CD4-positive, CD25-positive, alpha-beta regulatory T cell (primary cell): ENCODE results near the gene TMEM200B. TPM values are rescaled to one million over a fixed set of nuclear protein-coding genes. Genes with fewer than 3 reads are reported as not detected.
"Not testable (repeated sequence)": the region's sequence is repeated elsewhere in the genome, so short reads cannot be mapped to it uniquely, and the experiment has no call there.

Experiments
- ATAC-seq, 2 donors: fragments of 150-1000 bp; cut with Tn5 transposase; one replicate each; pipeline ENCODE4 v1.10.0; 2021; ENCODE audit warnings: low read depth in 2 of 2, moderate number of reproducible peaks in 2 of 2, moderate library complexity in 1 of 2
- DNase-seq, 3 donors: peaks; one replicate each; pipeline versions ENCODE4 v3.0.0 to v3.0.0-alpha.2; 2012 to 2022; ENCODE audit warnings: mixed read lengths in 1 of 3
- H3K27ac ChIP-seq: one replicate; pipeline ENCODE4 v1.7.0; 2013; ENCODE audit warnings: mild to moderate bottlenecking, low read length; ENCODE audit not compliant: insufficient read depth, poor library complexity, severe bottlenecking
- H3K27me3 ChIP-seq: one replicate; pipeline ENCODE4 v1.7.0; 2013; ENCODE audit warnings: low read length; ENCODE audit not compliant: control insufficient read depth, insufficient read depth
- H3K36me3 ChIP-seq: one replicate; pipeline ENCODE4 v1.7.0; 2013; ENCODE audit warnings: mild to moderate bottlenecking, low read length, moderate library complexity; ENCODE audit not compliant: control insufficient read depth, insufficient read depth
- H3K4me1 ChIP-seq: 2 replicates; pipeline ENCODE4 v1.7.0; 2013; ENCODE audit warnings: mild to moderate bottlenecking, low read length; ENCODE audit not compliant: insufficient read depth, control insufficient read depth, poor library complexity, severe bottlenecking
- H3K4me3 ChIP-seq: one replicate; pipeline ENCODE4 v1.7.0; 2013; ENCODE audit warnings: low read depth, mild to moderate bottlenecking, low read length, moderate library complexity
- H3K9me3 ChIP-seq, 2 experiments: 1 replicate in 1 of 2; 2 replicates in 1 of 2; pipeline ENCODE4 v1.7.0; 2013; ENCODE audit warnings: low read length in 2 of 2, mild to moderate bottlenecking in 1 of 2, moderate library complexity in 1 of 2; ENCODE audit not compliant: control insufficient read depth in 2 of 2
- H3K27ac Mint-ChIP-seq, 3 donors: one replicate each; pipeline ENCODE4 v1.8.0; 2020 to 2022; ENCODE audit warnings: mild to moderate bottlenecking in 3 of 3, mixed read lengths in 3 of 3, moderate library complexity in 2 of 3
- H3K27me3 Mint-ChIP-seq: one replicate; pipeline ENCODE4 v1.8.0; 2022; ENCODE audit warnings: mild to moderate bottlenecking, mixed read lengths
- H3K36me3 Mint-ChIP-seq: one replicate; pipeline ENCODE4 v1.8.0; 2020; ENCODE audit warnings: mixed read lengths
- H3K4me1 Mint-ChIP-seq, 4 donors: one replicate each; pipeline ENCODE4 v1.8.0; 2020 to 2022; ENCODE audit warnings: mixed read lengths in 4 of 4, mild to moderate bottlenecking in 1 of 4
- H3K4me3 Mint-ChIP-seq, 4 donors: one replicate each; pipeline ENCODE4 v1.8.0; 2020 to 2022; ENCODE audit warnings: mild to moderate bottlenecking in 4 of 4, mixed read lengths in 4 of 4, moderate library complexity in 3 of 4
- H3K9me3 Mint-ChIP-seq, 7 donors: one replicate each; pipeline ENCODE4 v1.8.0; 2020 to 2022; ENCODE audit warnings: mixed read lengths in 7 of 7, mild to moderate bottlenecking in 3 of 7, moderate library complexity in 2 of 7
- polyA plus RNA-seq, 4 donors: library from polyadenylated mRNA; unstranded; fragments of 300-500 nt; fragmentation: Illumina TruSeq; gene quantifications; one replicate each; pipeline ENCODE4 v1.2.3, GENCODE V29; 2021
- total RNA-seq: library from RNA; stranded (reverse); gene quantifications from one replicate; pipeline ENCODE4 v1.2.3, GENCODE V29; 2022

Gene TMEM200B
- total and polyA plus RNA-seq, 5 donors from 2014 or later: 0.27 TPM; not detected in 4

DNA sequence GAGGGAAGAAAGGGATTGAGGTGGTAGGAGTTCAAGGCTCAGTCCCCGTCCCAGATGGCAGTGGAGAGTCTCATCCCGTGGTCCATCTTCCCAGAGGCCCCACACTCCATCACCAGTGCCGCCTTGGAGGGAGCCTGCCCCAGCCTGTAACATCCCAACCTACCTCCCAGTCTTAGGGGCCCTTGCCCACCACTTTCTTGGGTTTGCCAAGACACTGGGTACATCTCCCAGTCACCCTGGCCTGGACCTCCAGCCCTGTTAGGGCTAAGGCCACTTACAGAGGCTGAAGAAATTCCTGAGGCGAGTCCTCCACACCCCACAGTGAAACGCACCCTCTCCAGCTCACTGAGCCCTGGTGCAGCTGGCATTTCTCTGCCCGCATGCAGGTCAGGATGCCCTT is 3.3 kb downstream of the TMEM200B start:
- Histone ChIP-seq H3K4me1 (peaks cover 33% of the 10 kb centered on the region), H3K27ac (no peak overlapping the region), H3K27me3 (no peaks in the 10 kb centered on the region), H3K9me3 (no peaks in the 10 kb centered on the region), H3K4me3 (no peak overlapping the region), H3K36me3 (peaks cover 40% of the 10 kb centered on the region)
- ATAC-seq (no peak), DNase-seq (no peak)
- H3K9me3 Mint-ChIP-seq: peaks cover 0 to 2% (median 0%) of the 10 kb centered on the region in 7 donors
- peaks cover 33% of the 10 kb centered on the region for H3K27me3 Mint-ChIP-seq
- peak overlapping the region; percentile 8 to 57 (median 48) for H3K4me3 Mint-ChIP-seq
- H3K4me1 Mint-ChIP-seq: peaks cover 0 to 15% (median 6%) of the 10 kb centered on the region in 4 donors
- H3K27ac Mint-ChIP-seq: peak overlapping the region in 1 of 3 donors; percentile 52
- peaks cover 21% of the 10 kb centered on the region for H3K36me3 Mint-ChIP-seq

GRCh38 chr1:29119121-29119929 is 4.4 kb downstream of the TMEM200B start:
- peaks cover 29% of the 10 kb centered on the region for H3K27me3 Mint-ChIP-seq
- peaks cover 49% of the 10 kb centered on the region for H3K36me3 ChIP-seq
- H3K36me3 Mint-ChIP-seq: peaks cover 25% of the 10 kb centered on the region
- H3K9me3 Mint-ChIP-seq: peaks cover 0 to 2% (median 0%) of the 10 kb centered on the region in 7 donors
- DNase-seq (no peak), ATAC-seq (no peak)
- H3K4me3 ChIP-seq: no peak overlapping the region
- no peak overlapping the region for H3K27ac ChIP-seq
- H3K4me3 Mint-ChIP-seq: peak overlapping the region in 2 of 4 donors; percentile 8 to 57
- peaks cover 25% of the 10 kb centered on the region for H3K4me1 ChIP-seq
- H3K27ac Mint-ChIP-seq: peak overlapping the region in 1 of 3 donors; percentile 35
- H3K9me3 ChIP-seq: no peaks in the 10 kb centered on the region
- H3K27me3 ChIP-seq: no peaks in the 10 kb centered on the region
- H3K4me1 Mint-ChIP-seq: peaks cover 0 to 12% (median 6%) of the 10 kb centered on the region in 4 donors

GRCh38 chr1:29117381-29117780 is 6.3 kb downstream of the TMEM200B start:
- Mint-ChIP-seq H3K27me3 (peaks cover 15% of the 10 kb centered on the region), H3K36me3 (peaks cover 39% of the 10 kb centered on the region), H3K9me3 (peaks cover 0 to 2% (median 0%) of the 10 kb centered on the region in 7 donors), H3K27ac (peak overlapping the region in 1 of 3 donors; percentile 48), H3K4me3 (peak overlapping the region in 1 of 4 donors; percentile 22), H3K4me1 (peaks cover 0 to 16% (median 4%) of the 10 kb centered on the region in 4 donors)
- DNase-seq: no peak
- H3K4me3 ChIP-seq: no peak overlapping the region
- no peaks in the 10 kb centered on the region for H3K9me3 ChIP-seq
- H3K27me3 ChIP-seq: no peaks in the 10 kb centered on the region
- H3K36me3 ChIP-seq: peaks cover 69% of the 10 kb centered on the region
- H3K4me1 ChIP-seq: peaks cover 7% of the 10 kb centered on the region
- H3K27ac ChIP-seq: no peak overlapping the region
- ATAC-seq: no peak

DNA sequence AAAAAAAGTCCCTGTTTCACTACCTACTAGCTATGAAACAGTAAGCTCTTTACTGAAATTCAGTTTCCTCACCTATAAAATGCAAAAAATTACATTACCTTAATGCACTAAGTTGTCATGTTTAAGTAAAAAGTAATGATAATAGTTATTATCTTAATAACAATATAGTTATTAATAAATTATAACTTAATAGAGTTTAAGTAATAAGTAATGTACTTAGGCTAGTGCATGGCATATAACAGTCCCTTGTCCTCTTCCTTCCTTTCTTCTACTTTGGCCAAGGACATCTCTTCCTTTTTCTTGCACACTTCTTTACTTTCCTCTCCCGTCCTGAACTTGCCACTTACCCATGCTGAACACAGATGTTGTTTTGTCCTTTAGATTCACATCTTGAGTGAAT is 9.0 kb downstream of the TMEM200B start:
- Histone ChIP-seq H3K27me3 (no peaks in the 10 kb centered on the region), H3K27ac (no peak overlapping the region), H3K9me3 (no peaks in the 10 kb centered on the region), H3K36me3 (peaks cover 86% of the 10 kb centered on the region), H3K4me1 (no peaks in the 10 kb centered on the region), H3K4me3 (no peak overlapping the region)
- ATAC-seq (no peak), DNase-seq (no peak)
- no peaks in the 10 kb centered on the region for H3K9me3 Mint-ChIP-seq
- H3K4me1 Mint-ChIP-seq: peaks cover 0 to 12% (median 4%) of the 10 kb centered on the region in 4 donors
- H3K4me3 Mint-ChIP-seq: peak overlapping the region in 2 of 4 donors; percentile 11 to 44
- peaks cover 47% of the 10 kb centered on the region for H3K36me3 Mint-ChIP-seq
- no peak overlapping the region for H3K27ac Mint-ChIP-seq
- H3K27me3 Mint-ChIP-seq: peaks cover 6% of the 10 kb centered on the region

DNA sequence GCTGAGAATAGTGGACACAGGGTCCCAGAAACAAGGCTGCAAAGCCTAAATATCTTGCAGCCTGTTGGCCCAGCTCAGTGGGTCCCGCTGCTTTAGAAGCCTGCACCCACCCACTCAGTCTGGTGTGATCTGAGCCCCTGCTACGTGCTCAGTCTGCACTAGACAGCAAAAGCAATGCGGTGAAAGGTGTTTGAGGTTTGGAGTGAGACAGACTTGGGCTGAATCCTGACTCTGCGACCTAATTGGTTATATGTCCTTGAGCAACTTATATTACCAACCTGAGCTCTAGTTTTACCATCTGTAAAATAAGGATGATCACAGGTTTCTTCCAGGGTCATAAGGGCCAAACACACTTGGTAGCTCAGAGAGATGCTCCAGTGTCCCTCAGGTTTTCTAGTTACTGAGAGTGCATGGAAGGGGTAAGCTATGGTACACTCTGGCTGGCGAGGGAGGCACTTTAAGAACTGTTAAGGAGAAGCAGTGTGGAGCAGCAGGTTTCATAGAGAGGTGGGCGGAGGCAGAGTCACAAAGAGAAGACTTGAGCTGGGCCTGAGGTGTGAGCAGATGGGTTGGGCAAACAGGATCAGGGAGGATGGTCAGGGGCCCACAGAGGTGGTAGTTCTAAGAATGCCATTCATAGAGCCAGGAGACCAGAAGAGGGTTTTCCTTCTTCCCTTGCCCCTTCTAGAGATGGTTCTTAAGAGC is 10.1 kb downstream of the TMEM200B start:
- Mint-ChIP-seq H3K27ac (no peak overlapping the region), H3K4me1 (peaks cover 0 to 12% (median 3%) of the 10 kb centered on the region in 4 donors), H3K4me3 (peak overlapping the region in 3 of 4 donors; percentile 14 to 33 (median 26)), H3K27me3 (no peaks in the 10 kb centered on the region), H3K36me3 (peaks cover 43% of the 10 kb centered on the region), H3K9me3 (no peaks in the 10 kb centered on the region)
- no peak for DNase-seq
- Histone ChIP-seq H3K4me3 (no peak overlapping the region), H3K27me3 (no peaks in the 10 kb centered on the region), H3K27ac (no peak overlapping the region), H3K9me3 (no peaks in the 10 kb centered on the region), H3K4me1 (no peaks in the 10 kb centered on the region), H3K36me3 (peaks cover 84% of the 10 kb centered on the region)
- no peak for ATAC-seq

DNA sequence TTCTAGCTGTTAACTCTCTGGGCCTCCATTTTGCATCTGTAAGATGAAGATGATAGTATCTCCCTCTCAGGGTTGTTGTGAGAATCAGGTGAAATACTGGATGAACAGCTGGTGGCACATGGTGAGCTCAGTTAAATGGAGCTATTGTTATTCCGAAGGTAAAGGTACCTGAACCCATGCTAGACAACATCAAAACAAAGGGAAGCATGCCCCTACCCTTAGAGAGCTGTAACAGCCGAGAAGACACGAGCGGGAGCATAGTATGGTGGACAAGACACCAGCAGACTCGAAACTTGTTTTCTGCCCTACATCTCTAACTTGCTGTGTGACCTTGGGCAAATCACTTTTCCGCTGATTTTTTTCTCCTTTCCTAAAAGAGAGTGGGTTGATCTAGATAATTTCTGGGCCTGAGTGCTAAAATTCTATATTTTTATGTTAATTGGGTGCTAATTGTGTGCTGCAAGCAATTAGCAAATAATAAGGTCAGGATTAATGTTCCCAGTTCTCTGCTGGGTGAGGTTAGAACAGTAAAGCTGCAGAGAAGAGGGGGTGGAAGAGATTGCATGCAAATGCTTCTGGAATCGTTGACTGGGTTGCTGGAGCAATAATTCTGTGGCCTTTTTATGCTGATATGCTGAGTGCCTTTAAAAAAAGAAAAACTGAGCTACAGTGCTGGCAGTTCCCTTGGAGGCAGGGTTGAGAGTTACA is 10.8 kb downstream of the TMEM200B start:
- no peaks in the 10 kb centered on the region for H3K27me3 Mint-ChIP-seq
- H3K27me3 ChIP-seq: no peaks in the 10 kb centered on the region
- no peaks in the 10 kb centered on the region for H3K9me3 Mint-ChIP-seq
- H3K36me3 Mint-ChIP-seq: peaks cover 40% of the 10 kb centered on the region
- ATAC-seq (no peak), DNase-seq (no peak)
- no peak overlapping the region for H3K4me3 Mint-ChIP-seq
- H3K27ac ChIP-seq: no peak overlapping the region
- no peaks in the 10 kb centered on the region for H3K4me1 ChIP-seq
- H3K27ac Mint-ChIP-seq: peak overlapping the region in 1 of 3 donors; percentile 74
- peaks cover 82% of the 10 kb centered on the region for H3K36me3 ChIP-seq
- H3K9me3 ChIP-seq: no peaks in the 10 kb centered on the region
- H3K4me3 ChIP-seq: no peak overlapping the region
- H3K4me1 Mint-ChIP-seq: peaks cover 0 to 12% (median 3%) of the 10 kb centered on the region in 4 donors

DNA sequence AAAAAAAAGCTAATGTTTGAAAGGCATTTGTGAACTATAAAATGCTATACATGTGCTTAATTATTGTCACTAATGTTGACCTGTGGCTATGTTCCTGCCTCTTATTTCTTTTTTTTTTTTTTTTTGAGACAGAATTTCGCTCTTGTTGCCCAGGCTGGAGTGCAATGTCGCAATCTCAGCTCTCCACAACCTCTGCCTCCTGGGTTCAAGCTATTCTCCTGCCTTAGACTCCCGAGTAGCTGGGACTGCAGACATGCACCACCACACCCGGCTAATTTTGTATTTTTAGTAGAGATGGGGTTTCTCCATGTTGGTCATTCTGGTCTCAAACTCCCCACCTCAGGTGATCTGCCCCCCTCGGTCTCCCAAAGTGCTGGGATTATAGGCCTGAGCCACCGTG is 15.7 kb downstream of the TMEM200B start:
- DNase-seq, H3K9me3 Mint-ChIP-seq, H3K4me1 Mint-ChIP-seq, H3K27me3 Mint-ChIP-seq, H3K27ac ChIP-seq, H3K27ac Mint-ChIP-seq, H3K4me3 Mint-ChIP-seq, H3K4me3 ChIP-seq, H3K9me3 ChIP-seq, H3K4me1 ChIP-seq, H3K27me3 ChIP-seq, ATAC-seq: not testable (repeated sequence)
- peaks cover 62% of the 10 kb centered on the region for H3K36me3 ChIP-seq
- H3K36me3 Mint-ChIP-seq: peaks cover 27% of the 10 kb centered on the region
